IMR-90 (cell line): ENCODE results near the gene CASP6. TPM values are rescaled to one million over a fixed set of nuclear protein-coding genes. Genes with fewer than 3 reads are reported as not detected.

Experiments
- ATAC-seq: fragments of 200-7000 bp; cut with Tn5 transposase; 2 replicates; pipeline ENCODE4 v1.9.1; 2020; ENCODE audit warnings: low read depth, mild to moderate bottlenecking, moderate library complexity
- BruUV-seq: library from RNA; stranded (reverse); fragments of 400-500 nt; replicated peaks from 2 replicates; lab custom pipeline; 2021; lab: Mats Ljungman, UMichigan
- CTCF ChIA-PET: fragments of 300-600 bp; formaldehyde crosslinking; extraction: SDS; loops from one replicate; lab custom pipeline; 2021; ENCODE audit warnings: antibody characterized with exemption; lab: Yijun Ruan, JAX
- POLR2A ChIA-PET: fragments of 300-600 bp; sonication (Branson Sonifier 250); formaldehyde crosslinking; loops from one replicate; lab custom pipeline; 2022; ENCODE audit warnings: antibody characterized with exemption; ENCODE audit not compliant: unreplicated experiment; lab: Charles Lee
- DNase-seq: peaks from one replicate; pipeline ENCODE4 v3.0.0; 2013
- H2AFZ ChIP-seq: replicated peaks from 2 replicates; pipeline ENCODE3; 2013; ENCODE audit warnings: low read length, mild to moderate bottlenecking; ENCODE audit not compliant: poor library complexity
- H2AK5ac ChIP-seq: 2 replicates; pipeline ENCODE4 v1.6.1; 2013; ENCODE audit warnings: low read depth, low read length, inconsistent platforms
- H2AK9ac ChIP-seq: replicated peaks from 2 replicates; pipeline ENCODE3; 2013; ENCODE audit warnings: mild to moderate bottlenecking, low read depth, low read length, moderate library complexity; ENCODE audit not compliant: poor library complexity
- H2BK120ac ChIP-seq: 2 replicates; pipeline ENCODE4 v1.6.1; 2013; ENCODE audit warnings: low read depth, low read length, inconsistent platforms
- H2BK15ac ChIP-seq: 3 replicates; pipeline ENCODE4 v1.6.1; 2013; ENCODE audit warnings: low read depth, low read length, inconsistent platforms
- H2BK20ac ChIP-seq: 2 replicates; pipeline ENCODE4 v1.6.1; 2013; ENCODE audit warnings: low read depth, mild to moderate bottlenecking, inconsistent platforms, low read length, moderate library complexity
- H2BK5ac ChIP-seq: 2 replicates; pipeline ENCODE4 v1.6.1; 2013; ENCODE audit warnings: mild to moderate bottlenecking, low read depth, low read length, inconsistent platforms; ENCODE audit not compliant: poor library complexity, severe bottlenecking
- H3K14ac ChIP-seq: replicated peaks from 2 replicates; pipeline ENCODE4 v1.6.1; 2013; ENCODE audit warnings: low read depth, low read length, inconsistent platforms
- H3K18ac ChIP-seq: 2 replicates; pipeline ENCODE4 v1.6.1; 2013; ENCODE audit warnings: low read depth, low read length, control low read depth
- H3K23ac ChIP-seq: 2 replicates; pipeline ENCODE4 v1.6.1; 2013; ENCODE audit warnings: low read depth, low read length, inconsistent platforms
- H3K27ac ChIP-seq: 2 replicates; pipeline ENCODE4 v1.5.1; 2013; ENCODE audit warnings: mild to moderate bottlenecking, control low read depth, low read length; ENCODE audit not compliant: insufficient read depth
- H3K27me3 ChIP-seq: 2 replicates; pipeline ENCODE4 v1.6.1; 2013; ENCODE audit warnings: low read length; ENCODE audit not compliant: control insufficient read depth, insufficient read depth
- H3K36me3 ChIP-seq: 2 replicates; pipeline ENCODE4 v1.6.1; 2013; ENCODE audit warnings: low read length, mixed read lengths; ENCODE audit not compliant: control insufficient read depth, insufficient read depth
- H3K4ac ChIP-seq: 2 replicates; pipeline ENCODE4 v1.6.1; 2013; ENCODE audit warnings: low read depth, low read length, inconsistent platforms
- H3K4me1 ChIP-seq: 2 replicates; pipeline ENCODE4 v1.6.1; 2013; ENCODE audit warnings: low read length, mixed read lengths; ENCODE audit not compliant: control insufficient read depth, insufficient read depth
- H3K4me2 ChIP-seq: 2 replicates; pipeline ENCODE4 v1.6.1; 2013; ENCODE audit warnings: low read depth, mild to moderate bottlenecking, control low read depth, low read length, moderate library complexity
- H3K4me3 ChIP-seq: 2 replicates; pipeline ENCODE4 v1.5.1; 2013; ENCODE audit warnings: low read depth, mild to moderate bottlenecking, control low read depth, low read length, moderate library complexity; ENCODE audit not compliant: insufficient read depth
- H3K56ac ChIP-seq: 2 replicates; pipeline ENCODE4 v1.6.1; 2013; ENCODE audit warnings: low read length, inconsistent platforms; ENCODE audit not compliant: insufficient read depth; ENCODE audit errors: extremely low read depth
- H3K79me1 ChIP-seq, 2 experiments: 2 replicates each; pipeline ENCODE4 v1.6.1; 2013; ENCODE audit warnings: low read length in 2 of 2, inconsistent platforms in 1 of 2, low read depth in 1 of 2
- H3K9ac ChIP-seq: 2 replicates; pipeline ENCODE4 v1.6.1; 2013; ENCODE audit warnings: low read depth, low read length, control low read depth
- H3K9me1 ChIP-seq: 2 replicates; pipeline ENCODE4 v1.6.1; 2013; ENCODE audit warnings: low read length, inconsistent platforms; ENCODE audit not compliant: insufficient read depth
- H3K9me3 ChIP-seq: 2 replicates; pipeline ENCODE4 v1.6.1; 2013; ENCODE audit warnings: low read length; ENCODE audit not compliant: control insufficient read depth, insufficient read depth
- H4K20me1 ChIP-seq: 2 replicates; pipeline ENCODE4 v1.6.1; 2013; ENCODE audit warnings: low read length, inconsistent platforms; ENCODE audit not compliant: insufficient read depth
- H4K5ac ChIP-seq: 2 replicates; pipeline ENCODE4 v1.6.1; 2013; ENCODE audit warnings: mild to moderate bottlenecking, low read depth, low read length, control low read depth
- H4K8ac ChIP-seq, 2 experiments: 2 replicates each; pipeline ENCODE4 v1.6.1; 2013; ENCODE audit warnings: low read depth in 2 of 2, low read length in 2 of 2, control low read depth in 1 of 2, inconsistent platforms in 1 of 2
- H4K91ac ChIP-seq: 2 replicates; pipeline ENCODE4 v1.6.1; 2013; ENCODE audit warnings: low read depth, low read length, inconsistent platforms; ENCODE audit not compliant: insufficient read depth
- CHD1 ChIP-seq: IDR thresholded peaks from 2 replicates; pipeline ENCODE4 v1.6.1; 2012; ENCODE audit warnings: low read depth, low read length, improper control_type of control experiment
- CTCF ChIP-seq: conservative IDR thresholded peaks from 2 replicates; pipeline ENCODE4 v1.5.1; 2012; ENCODE audit warnings: mild to moderate bottlenecking, low read depth, low read length, improper control_type of control experiment
- ELK1 ChIP-seq: fragments of 150-350 bp; IDR thresholded peaks from 2 replicates; pipeline ENCODE4 v1.6.1; 2016; ENCODE audit warnings: low read depth, mild to moderate bottlenecking, low read length, moderate library complexity, borderline replicate concordance
- MAFK ChIP-seq: IDR thresholded peaks from 2 replicates; pipeline ENCODE4 v1.6.1; 2012; ENCODE audit warnings: low read depth, low read length, improper control_type of control experiment
- MAZ ChIP-seq: IDR thresholded peaks from 2 replicates; pipeline ENCODE4 v1.6.1; 2012; ENCODE audit warnings: low read depth, mild to moderate bottlenecking, low read length, improper control_type of control experiment, moderate library complexity, borderline replicate concordance
- NFE2L2 ChIP-seq: fragments of 150-350 bp; IDR thresholded peaks from 2 replicates; pipeline ENCODE4 v1.6.1; 2016; ENCODE audit warnings: low read depth, mild to moderate bottlenecking, low read length
- POLR2A ChIP-seq: IDR thresholded peaks from 2 replicates; pipeline ENCODE4 v1.6.1; 2012; ENCODE audit warnings: mild to moderate bottlenecking, low read depth, low read length
- RCOR1 ChIP-seq: IDR thresholded peaks from 2 replicates; pipeline ENCODE4 v1.6.1; 2012; ENCODE audit warnings: mild to moderate bottlenecking, low read length, improper control_type of control experiment; ENCODE audit not compliant: insufficient replicate concordance
- SMC3 ChIP-seq: fragments of 150-350 bp; IDR thresholded peaks from 2 replicates; pipeline ENCODE4 v1.6.1; 2016; ENCODE audit warnings: low read depth, mild to moderate bottlenecking, antibody characterized with exemption, low read length, moderate library complexity
- USF2 ChIP-seq: fragments of 150-350 bp; IDR thresholded peaks from 2 replicates; pipeline ENCODE4 v1.6.1; 2017; ENCODE audit warnings: mild to moderate bottlenecking, antibody characterized with exemption, low read length, low read depth
- WGBS, 2 experiments: methylation state at CpG; one replicate each; pipeline versions ENCODE4 v1.1.5 to v1.1.7; 2013; ENCODE audit warnings: missing lambda C conversion rate in 2 of 2; ENCODE audit not compliant: insufficient read length in 1 of 2; ENCODE audit errors: extremely low coverage in 2 of 2; 5-methylcytosine and 5-hydroxymethylcytosine counted together
- dilution Hi-C: fragments of 300-500 bp; cut with HindIII; formaldehyde crosslinking; loops from one replicate; pipeline ENCODE4 v1.14.3; 2018; ENCODE audit warnings: low sequenced_read_pairs; ENCODE audit not compliant: unreplicated experiment
- in situ Hi-C: fragments of 300-500 bp; cut with MboI; formaldehyde crosslinking; loops from 3 replicates; pipeline ENCODE4 v1.14.3; 2019; ENCODE audit warnings: low sequenced_read_pairs, inconsistent platforms, mixed read lengths
- intact Hi-C: fragments of 100-400 bp; cut with micrococcal nuclease; formaldehyde crosslinking; loops from 2 replicates; pipeline ENCODE4 v1.10.0; 2022
- polyA plus RNA-seq, 3 experiments: library from polyadenylated mRNA; depleted of rRNA; stranded (reverse); fragments of >200 nt; gene quantifications; 2 replicates each; pipeline ENCODE4 v1.2.3, GENCODE V29; 2012; ENCODE audit warnings: low replicate concordance in 1 of 3
- total RNA-seq: library from RNA; depleted of rRNA; stranded (reverse); fragments of >200 nt; gene quantifications from 2 replicates; pipeline ENCODE4 v1.2.3, GENCODE V29; 2012

Gene CASP6
- total and polyA plus RNA-seq, 2 of the 4 experiments (the other 2 are of a cell fraction), result 25.0 to 44.1 TPM

- Histone ChIP-seq H3K14ac (no peak overlapping the region), H2BK5ac (no peak overlapping the region), H3K4ac (no peak overlapping the region), H4K91ac (no peak overlapping the region), H3K36me3 (peaks cover 17% of the 10 kb centered on the region; the same call in 1 of the 2 replicates), H2BK20ac (no peak overlapping the region), H2BK15ac (no peak overlapping the region), H3K27me3 (no peaks in the 10 kb centered on the region), H2BK120ac (no peak overlapping the region), H3K79me1 (peaks cover 38 to 44% of the 10 kb centered on the region in 2 experiments), H4K5ac (no peak overlapping the region), H3K4me1 (peaks cover 7% of the 10 kb centered on the region), H3K56ac (no peak overlapping the region), H3K4me2 (no peak overlapping the region), H4K20me1 (peaks cover 3% of the 10 kb centered on the region), H2AFZ (no peak overlapping the region), H3K23ac (no peak overlapping the region), H3K9me1 (peaks cover 18% of the 10 kb centered on the region; the same call in 1 of the 2 replicates), H3K27ac (no peak overlapping the region), H4K8ac (no peak overlapping the region), H3K18ac (no peak overlapping the region), H2AK9ac (no peak overlapping the region), H3K9ac (no peak overlapping the region), H3K9me3 (no peaks in the 10 kb centered on the region), H3K4me3 (no peak overlapping the region), H2AK5ac (no peak overlapping the region)
- no peak for DNase-seq
- POLR2A ChIA-PET, result no interaction called here
- in situ Hi-C loops, result no loop called here
- CTCF ChIA-PET, result no interaction called here
- dilution Hi-C loops, result no loop called here
- TF ChIP-seq POLR2A (no peak), CHD1 (no peak), ELK1 (no peak), CTCF (no peak), SMC3 (no peak), MAZ (no peak), RCOR1 (no peak), USF2 (no peak), MAFK (no peak), NFE2L2 (no peak)
- no CpG with 5 or more reads among the region's 1 CpG for WGBS, 2 experiments
- no TSS peak for BruUV-seq
- ATAC-seq, result no peak
- intact Hi-C loops, result no loop called here
Observed at GRCh38 chr4:109698656-109699055, 4.6 kb downstream of the CASP6 start.
